HepG2 (cell line): ENCODE measurements around the gene TADA2A. TPM values are rescaled to one million over a fixed set of nuclear protein-coding genes. Genes with fewer than 3 reads are reported as not detected.

Experiments
- ATAC-seq: fragments of 200-7000 bp; cut with Tn5 transposase; 3 replicates; pipeline ENCODE4 v1.9.1; 2020; ENCODE audit warnings: mild to moderate bottlenecking, moderate library complexity
- BruUV-seq: library from RNA; stranded (reverse); fragments of 400-500 nt; replicated peaks from 2 replicates; lab custom pipeline; 2021; lab: Mats Ljungman, UMichigan
- CTCF ChIA-PET: fragments of 300-600 bp; formaldehyde crosslinking; extraction: SDS; loops from one replicate; lab custom pipeline; 2021; ENCODE audit warnings: low total read pairs, inconsistent platforms, low intra/inter-chr PET ratio; lab: Yijun Ruan, JAX
- POLR2A ChIA-PET: fragments of 350-600 bp; sonication (Branson Sonifier 250); formaldehyde crosslinking; loops from one replicate; lab custom pipeline; 2020; ENCODE audit warnings: antibody characterized with exemption, inconsistent platforms; lab: Yijun Ruan, JAX
- DNase-seq: peaks from one replicate; pipeline ENCODE4 v3.0.0-alpha.2; 2015; ENCODE audit warnings: low spot score
- FAIRE-seq: peaks from 3 replicates; lab custom pipeline; 2011; peaks lifted over from hg19 to GRCh38; lab: Jason Lieb, UNC
- H2AFZ ChIP-seq: one replicate; pipeline ENCODE4 v1.6.1; 2011; ENCODE audit warnings: low read length, inconsistent platforms
- H3K27ac ChIP-seq: fragments of 300-600 bp; 3 replicates; pipeline ENCODE4 v1.8.0; 2011; ENCODE audit warnings: mixed run types, mild to moderate bottlenecking, mixed read lengths, low read length, inconsistent platforms; ENCODE audit not compliant: insufficient read depth; ENCODE audit errors: extremely low read length
- H3K27me3 ChIP-seq, 2 experiments: fragments of 200-600 bp in 1 of 2; 2 replicates in 1 of 2; 3 replicates in 1 of 2; pipeline versions ENCODE4 v1.6.0 to v1.8.0; 2011; ENCODE audit warnings: low read length in 2 of 2, mild to moderate bottlenecking in 2 of 2, moderate library complexity in 2 of 2, inconsistent platforms in 1 of 2; ENCODE audit not compliant: insufficient read depth in 2 of 2, control insufficient read depth in 1 of 2
- H3K36me3 ChIP-seq, 2 experiments: fragments of 200-600 bp in 1 of 2; replicated peaks in 1 of 2; 2 replicates in 1 of 2; 3 replicates in 1 of 2; pipeline versions ENCODE4 v1.5.1 to v1.8.0; 2011; ENCODE audit warnings: low read length in 2 of 2, inconsistent platforms in 1 of 2; ENCODE audit not compliant: insufficient read depth in 2 of 2, control insufficient read depth in 1 of 2
- H3K4me1 ChIP-seq: 2 replicates; pipeline ENCODE4 v1.5.1; 2012; ENCODE audit warnings: low read length, inconsistent platforms; ENCODE audit not compliant: insufficient read depth
- H3K4me2 ChIP-seq: 2 replicates; pipeline ENCODE4 v1.6.0; 2011; ENCODE audit warnings: low read depth, low read length, inconsistent platforms
- H3K4me3 ChIP-seq, 3 experiments: fragments of 200-600 bp in 1 of 3; sonication (generic), shearing (Covaris generic) in 1 of 3; replicated peaks in 1 of 3; 2 replicates each; pipeline ENCODE4 v1.5.1; 2011 to 2016; ENCODE audit warnings: low read length in 3 of 3, inconsistent platforms in 2 of 3, low read depth in 2 of 3, mild to moderate bottlenecking in 2 of 3, control low read depth in 1 of 3, mixed read lengths in 1 of 3; ENCODE audit not compliant: insufficient read depth in 1 of 3
- H3K79me2 ChIP-seq: one replicate; pipeline ENCODE4 v1.6.1; 2011; ENCODE audit warnings: low read length, inconsistent platforms; ENCODE audit not compliant: insufficient read depth
- H3K9ac ChIP-seq: 2 replicates; pipeline ENCODE4 v1.6.0; 2011; ENCODE audit warnings: mild to moderate bottlenecking, low read depth, low read length, inconsistent platforms; ENCODE audit not compliant: insufficient read depth
- H3K9me3 ChIP-seq: 2 replicates; pipeline ENCODE4 v1.5.1; 2012; ENCODE audit warnings: mild to moderate bottlenecking, low read length
- H4K20me1 ChIP-seq: 2 replicates; pipeline ENCODE4 v1.6.0; 2011; ENCODE audit warnings: inconsistent platforms, mild to moderate bottlenecking, low read length, moderate library complexity; ENCODE audit not compliant: insufficient read depth
- CCDC6 ChIP-seq: sonication (generic); formaldehyde crosslinking; IDR thresholded peaks from 2 replicates; pipeline ENCODE4 v1.8.1; 2022; ENCODE audit warnings: mild to moderate bottlenecking, missing genetic modification reagents, moderate library complexity
- JUND ChIP-seq: sonication (generic); formaldehyde crosslinking; IDR thresholded peaks from 2 replicates; pipeline ENCODE4 v1.8.0; 2022; ENCODE audit warnings: mild to moderate bottlenecking, missing genetic modification reagents
- MAFF ChIP-seq: IDR thresholded peaks from 2 replicates; pipeline ENCODE4 v1.6.1; 2011; ENCODE audit warnings: low read depth, low read length, improper control_type of control experiment
- MAFK ChIP-seq, 2 experiments: IDR thresholded peaks in 1 of 2; conservative IDR thresholded peaks in 1 of 2; 2 replicates each; pipeline ENCODE4 v1.6.1; 2011; ENCODE audit warnings: improper control_type of control experiment in 2 of 2, low read length in 2 of 2
- POGK ChIP-seq: sonication (generic); formaldehyde crosslinking; conservative IDR thresholded peaks from 2 replicates; pipeline ENCODE4 v1.8.0; 2022; ENCODE audit warnings: mild to moderate bottlenecking, moderate library complexity, missing genetic modification reagents
- PPARG ChIP-seq: conservative IDR thresholded peaks from 2 replicates; pipeline ENCODE4 v1.6.1; 2016; ENCODE audit warnings: missing biosample characterization, missing genetic modification reagents
- ZMAT3 ChIP-seq: sonication (generic); formaldehyde crosslinking; conservative IDR thresholded peaks from 2 replicates; pipeline ENCODE4 v1.7.0; 2021; ENCODE audit warnings: missing genetic modification reagents
- ZNF10 ChIP-seq: sonication (generic); formaldehyde crosslinking; IDR thresholded peaks from 2 replicates; pipeline ENCODE4 v1.4.0; 2020; ENCODE audit warnings: mild to moderate bottlenecking, low read depth, missing genetic modification reagents, borderline replicate concordance
- ZNF549 ChIP-seq: sonication (generic); formaldehyde crosslinking; IDR thresholded peaks from 2 replicates; pipeline ENCODE4 v1.5.0; 2020; ENCODE audit warnings: missing genetic modification reagents
- ZNF619 ChIP-seq: sonication (generic); formaldehyde crosslinking; IDR thresholded peaks from 2 replicates; pipeline ENCODE4 v1.4.0; 2020; ENCODE audit warnings: mild to moderate bottlenecking, missing genetic modification reagents
- ZZZ3 ChIP-seq: sonication (generic); formaldehyde crosslinking; IDR thresholded peaks from 2 replicates; pipeline ENCODE4 v1.4.0; 2020; ENCODE audit warnings: missing genetic modification reagents, mild to moderate bottlenecking, borderline replicate concordance
- in situ Hi-C: cut with HindIII; loops from 2 replicates; pipeline ENCODE4 v1.10.0; 2017; ENCODE audit warnings: low pct_unique_long_range_greater_than_20kb; ENCODE audit not compliant: extremely low pct_ligation_motif_present
- intact Hi-C: fragments of 100-400 bp; cut with micrococcal nuclease; formaldehyde crosslinking; loops from one replicate; pipeline ENCODE4 v1.10.0; 2022; ENCODE audit not compliant: unreplicated experiment
- polyA plus RNA-seq, 8 experiments: library from polyadenylated mRNA; depleted of rRNA in 3 of 8; stranded (reverse) in 7 of 8; unstranded in 1 of 8; fragments of >200 nt; fragmentation: Illumina TruSeq in 4 of 8; extraction: Trizol in 4 of 8; gene quantifications; 2 replicates each; pipeline versions ENCODE4 v1.2.1 to v1.2.3, GENCODE V29; 2011 to 2016; ENCODE audit warnings: low read depth in 4 of 8, missing spikeins in 1 of 8, mixed read lengths in 1 of 8; ENCODE audit not compliant: insufficient read depth in 1 of 8
- total RNA-seq, 5 experiments: library from RNA; depleted of rRNA; stranded (reverse); fragments of >200 nt; fragmentation: Illumina TruSeq; extraction: Trizol; gene quantifications; 2 replicates each; pipeline ENCODE4 v1.2.3, GENCODE V29; 2016; ENCODE audit warnings: low read depth in 1 of 5

The TADA2A gene
- total and polyA plus RNA-seq, 2 of the 13 experiments (the other 11 are each of a cell fraction or from before 2014, with no cell fraction given) = 8.0 to 14.0 TPM

GRCh38 chr17:37500378-37500777 is 93.7 kb downstream of the TADA2A start:
- Histone ChIP-seq H3K4me3 (no peak overlapping the region), H3K36me3 (peaks cover 0 to 2% of the 10 kb centered on the region in 2 experiments; a peak in 1 of 5 replicates), H3K9me3 (no peaks in the 10 kb centered on the region), H3K9ac (no peak overlapping the region), H4K20me1 (0 out of 2 replicates have a peak, but pooled peaks cover 1% of the 10 kb centered on the region), H3K79me2 (peaks cover 86% of the 10 kb centered on the region), H3K27ac (peak overlapping the region; percentile 86), H2AFZ (no peak overlapping the region), H3K4me2 (no peak overlapping the region), H3K4me1 (peaks cover 78% of the 10 kb centered on the region), H3K27me3 (no peaks in the 10 kb centered on the region)
- in situ Hi-C loops = no loop called here
- FAIRE-seq (no peak), ATAC-seq (no peak), DNase-seq (no peak)
- CTCF ChIA-PET = no interaction called here
- TF ChIP-seq CCDC6 (CRISPR knock-in tag) (no peak), POGK (CRISPR knock-in tag) (no peak), MAFF (peak; percentile 72), PPARG (CRISPR knock-in tag) (no peak), MAFK (conservative IDR thresholded peaks at IDR 0.05 in 1 of 2, IDR thresholded peaks at IDR 0.05 in 1 of 2; ENCODE audit: low read length in 2 of 2) (peak; percentile 76 to 84), ZNF549 (CRISPR knock-in tag) (no peak), ZNF619 (CRISPR knock-in tag) (no peak), ZNF10 (no peak), JUND (no peak), ZMAT3 (CRISPR knock-in tag) (no peak), ZZZ3 (no peak)
- intact Hi-C loops = no loop called here
- POLR2A ChIA-PET = interaction anchor here (0.9 to 1.3 kb wide), 2 partner anchors 11 to 12 kb away, joined by 3 to 4 read pairs; partner anchors contain the start of gene DUSP14
- BruUV-seq = TSS peak; percentile 24
